Thyroid gland (tissue), 4 donors: ENCODE results near the gene HIGD2B.

Source experiments
- POLR2A ChIP-seq, 2 donors: fragments of 450-650 bp; IDR thresholded peaks; one replicate each; pipeline ENCODE4 v1.6.1; 2017; ENCODE audit warnings: antibody characterized with exemption in 2 of 2, mild to moderate bottlenecking in 2 of 2, moderate library complexity in 1 of 2
- TF ChIP-seq, protein P1 (sequence below), 6 experiments: fragments of 200-600 bp in 3 of 6; fragments of 450-650 bp in 3 of 6; sonication (generic) in 3 of 6; IDR thresholded peaks; one replicate each; pipeline ENCODE4 v1.5.1; 2016 to 2019; ENCODE audit warnings: antibody characterized with exemption in 6 of 6, mild to moderate bottlenecking in 2 of 6, inconsistent platforms in 1 of 6, moderate library complexity in 1 of 6

DNA sequence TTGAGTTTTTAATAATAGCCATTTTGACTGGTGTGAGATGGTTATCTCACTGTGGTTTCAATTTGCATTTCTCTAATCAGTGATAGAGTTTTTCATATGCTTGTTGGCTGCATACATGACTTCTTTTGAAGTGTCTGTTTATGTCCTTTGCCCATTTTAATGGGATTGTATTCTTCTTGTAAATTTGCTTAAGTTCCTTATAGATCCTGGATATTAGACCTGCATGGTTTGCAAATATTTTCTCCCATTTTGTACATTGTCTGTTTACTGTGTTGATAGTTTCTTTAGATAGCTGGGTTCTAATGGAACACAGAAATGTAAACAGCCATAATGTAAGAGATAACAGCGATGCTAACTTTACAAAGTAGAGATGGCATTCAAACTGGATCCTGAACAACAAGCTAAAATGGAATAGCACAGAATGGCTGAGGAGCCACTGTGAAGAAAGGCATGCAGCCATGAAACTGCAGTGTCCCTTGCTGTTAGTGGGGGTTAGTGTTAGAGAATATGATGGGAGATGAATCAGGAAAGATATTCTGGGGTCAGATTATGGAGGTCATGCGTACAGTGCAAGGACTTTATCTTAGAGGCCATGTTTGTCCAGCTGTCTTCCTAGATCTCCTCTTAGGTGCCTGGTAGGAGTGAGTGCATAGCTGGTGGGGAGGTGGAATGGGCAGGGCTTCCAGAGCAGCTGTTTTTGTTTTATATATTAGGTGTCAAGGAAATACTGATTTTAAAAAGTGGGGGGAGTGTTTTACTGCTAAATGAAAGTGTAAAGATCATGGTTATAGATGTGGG lies 48.2 kb upstream of the HIGD2B start:
- TF ChIP-seq, protein P1, sequence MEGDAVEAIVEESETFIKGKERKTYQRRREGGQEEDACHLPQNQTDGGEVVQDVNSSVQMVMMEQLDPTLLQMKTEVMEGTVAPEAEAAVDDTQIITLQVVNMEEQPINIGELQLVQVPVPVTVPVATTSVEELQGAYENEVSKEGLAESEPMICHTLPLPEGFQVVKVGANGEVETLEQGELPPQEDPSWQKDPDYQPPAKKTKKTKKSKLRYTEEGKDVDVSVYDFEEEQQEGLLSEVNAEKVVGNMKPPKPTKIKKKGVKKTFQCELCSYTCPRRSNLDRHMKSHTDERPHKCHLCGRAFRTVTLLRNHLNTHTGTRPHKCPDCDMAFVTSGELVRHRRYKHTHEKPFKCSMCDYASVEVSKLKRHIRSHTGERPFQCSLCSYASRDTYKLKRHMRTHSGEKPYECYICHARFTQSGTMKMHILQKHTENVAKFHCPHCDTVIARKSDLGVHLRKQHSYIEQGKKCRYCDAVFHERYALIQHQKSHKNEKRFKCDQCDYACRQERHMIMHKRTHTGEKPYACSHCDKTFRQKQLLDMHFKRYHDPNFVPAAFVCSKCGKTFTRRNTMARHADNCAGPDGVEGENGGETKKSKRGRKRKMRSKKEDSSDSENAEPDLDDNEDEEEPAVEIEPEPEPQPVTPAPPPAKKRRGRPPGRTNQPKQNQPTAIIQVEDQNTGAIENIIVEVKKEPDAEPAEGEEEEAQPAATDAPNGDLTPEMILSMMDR (IDR thresholded peaks at IDR 0.05): no peak
- TF ChIP-seq POLR2A (IDR thresholded peaks at IDR 0.05): no peak
